AG09309 (cell line): ENCODE results near the gene CILP2.

ENCODE experiments used
- DNase-seq: peaks from one replicate; pipeline ENCODE4 v3.0.0-alpha.2; 2010; ENCODE audit warnings: low read depth
- H3K4me3 ChIP-seq: 2 replicates; pipeline ENCODE4 v1.5.1; 2011; ENCODE audit warnings: mild to moderate bottlenecking, low read depth, low read length, moderate library complexity; ENCODE audit not compliant: control insufficient read depth
- TF ChIP-seq, protein P1 (sequence below): IDR thresholded peaks from 2 replicates; pipeline ENCODE4 v1.5.1; 2011; ENCODE audit warnings: mild to moderate bottlenecking, low read depth, low read length, inconsistent platforms; ENCODE audit not compliant: insufficient read depth, control insufficient read depth; ENCODE audit errors: missing control alignments

Gene CILP2

DNA sequence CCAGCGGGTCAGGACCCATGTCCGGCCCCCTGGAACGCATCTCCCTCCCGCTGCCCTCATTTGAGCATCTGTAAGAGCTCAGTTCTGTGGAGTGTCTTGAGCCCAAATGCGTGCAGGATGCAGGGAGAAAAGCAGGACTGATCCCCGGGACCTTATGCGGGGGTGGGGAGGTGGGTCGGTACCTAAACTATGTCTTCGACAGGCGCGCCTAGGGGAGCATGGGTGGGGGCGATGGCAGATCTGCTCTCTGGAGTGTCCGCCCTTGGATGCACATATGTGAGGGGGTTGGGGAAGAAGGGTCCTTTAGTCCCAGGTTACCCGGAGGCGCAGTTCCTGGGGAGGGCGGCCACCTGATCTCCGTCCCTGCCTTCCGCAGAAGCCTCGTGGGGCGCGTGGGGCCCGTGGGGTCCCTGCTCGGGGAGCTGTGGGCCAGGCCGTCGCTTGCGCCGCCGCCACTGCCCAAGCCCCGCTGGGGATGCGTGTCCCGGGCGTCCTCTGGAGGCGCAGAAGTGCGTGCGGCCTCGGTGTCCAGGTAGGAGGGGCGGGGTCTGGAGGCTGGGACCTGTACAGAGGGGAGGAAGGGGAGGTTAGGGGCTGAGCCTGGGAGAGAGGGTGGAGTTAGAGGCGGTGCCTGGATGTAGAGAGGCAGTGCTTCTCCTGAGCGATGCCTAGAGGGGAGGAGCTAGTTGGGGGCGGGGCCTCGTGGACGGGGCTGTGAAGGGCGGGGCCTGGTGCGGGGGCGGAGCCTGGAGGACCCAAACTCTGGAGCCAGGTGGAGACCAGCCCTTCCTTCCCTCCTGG is 2.9 kb downstream of the CILP2 start:
- H3K4me3 ChIP-seq, result no peak overlapping the region
- no peak for DNase-seq
- TF ChIP-seq, protein P1, sequence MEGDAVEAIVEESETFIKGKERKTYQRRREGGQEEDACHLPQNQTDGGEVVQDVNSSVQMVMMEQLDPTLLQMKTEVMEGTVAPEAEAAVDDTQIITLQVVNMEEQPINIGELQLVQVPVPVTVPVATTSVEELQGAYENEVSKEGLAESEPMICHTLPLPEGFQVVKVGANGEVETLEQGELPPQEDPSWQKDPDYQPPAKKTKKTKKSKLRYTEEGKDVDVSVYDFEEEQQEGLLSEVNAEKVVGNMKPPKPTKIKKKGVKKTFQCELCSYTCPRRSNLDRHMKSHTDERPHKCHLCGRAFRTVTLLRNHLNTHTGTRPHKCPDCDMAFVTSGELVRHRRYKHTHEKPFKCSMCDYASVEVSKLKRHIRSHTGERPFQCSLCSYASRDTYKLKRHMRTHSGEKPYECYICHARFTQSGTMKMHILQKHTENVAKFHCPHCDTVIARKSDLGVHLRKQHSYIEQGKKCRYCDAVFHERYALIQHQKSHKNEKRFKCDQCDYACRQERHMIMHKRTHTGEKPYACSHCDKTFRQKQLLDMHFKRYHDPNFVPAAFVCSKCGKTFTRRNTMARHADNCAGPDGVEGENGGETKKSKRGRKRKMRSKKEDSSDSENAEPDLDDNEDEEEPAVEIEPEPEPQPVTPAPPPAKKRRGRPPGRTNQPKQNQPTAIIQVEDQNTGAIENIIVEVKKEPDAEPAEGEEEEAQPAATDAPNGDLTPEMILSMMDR, result no peak

DNA sequence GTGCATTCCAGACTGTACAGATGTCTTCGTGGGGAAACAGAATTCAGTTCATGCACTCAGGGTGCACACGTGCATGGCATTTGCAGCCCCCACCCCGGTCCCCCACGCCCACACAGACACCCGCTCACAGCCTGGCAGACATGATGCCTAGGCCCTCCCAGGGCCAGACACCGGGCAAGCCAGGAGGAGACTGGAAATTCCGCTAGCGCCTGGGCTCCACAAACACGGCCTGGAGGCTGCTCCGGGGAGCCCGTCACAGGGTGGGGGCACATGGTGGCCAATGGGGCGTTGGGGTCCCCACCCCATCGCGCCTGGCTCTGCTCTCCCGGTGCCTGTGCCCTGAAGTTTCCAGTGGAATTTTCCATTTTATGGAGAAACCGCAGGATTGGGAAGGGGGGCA is 3.6 kb downstream of the CILP2 start:
- no peak overlapping the region for H3K4me3 ChIP-seq
- DNase-seq, result no peak
- TF ChIP-seq, protein P1, result no peak

DNA sequence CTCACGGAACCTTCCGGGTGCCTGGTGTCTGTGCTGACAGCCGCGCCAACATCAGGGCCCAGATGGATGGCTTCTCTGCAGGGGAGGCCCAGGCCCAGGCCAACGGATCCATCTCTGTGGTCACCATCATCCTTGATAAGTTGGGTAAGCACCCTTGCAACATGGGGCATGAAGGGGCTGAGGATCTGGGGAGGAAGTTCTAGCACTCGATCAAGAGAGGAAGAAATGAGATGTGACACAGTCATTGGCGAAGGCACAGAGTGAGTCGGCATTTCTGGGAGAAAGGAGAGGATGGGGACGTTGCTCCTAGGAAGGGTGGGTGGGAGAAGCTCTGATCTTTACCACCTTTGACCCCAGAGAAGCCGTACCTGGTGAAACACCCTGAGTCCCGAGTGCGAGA is 4.4 kb downstream of the CILP2 start:
- H3K4me3 ChIP-seq, result no peak overlapping the region
- no peak for DNase-seq
- TF ChIP-seq, protein P1, result no peak

DNA sequence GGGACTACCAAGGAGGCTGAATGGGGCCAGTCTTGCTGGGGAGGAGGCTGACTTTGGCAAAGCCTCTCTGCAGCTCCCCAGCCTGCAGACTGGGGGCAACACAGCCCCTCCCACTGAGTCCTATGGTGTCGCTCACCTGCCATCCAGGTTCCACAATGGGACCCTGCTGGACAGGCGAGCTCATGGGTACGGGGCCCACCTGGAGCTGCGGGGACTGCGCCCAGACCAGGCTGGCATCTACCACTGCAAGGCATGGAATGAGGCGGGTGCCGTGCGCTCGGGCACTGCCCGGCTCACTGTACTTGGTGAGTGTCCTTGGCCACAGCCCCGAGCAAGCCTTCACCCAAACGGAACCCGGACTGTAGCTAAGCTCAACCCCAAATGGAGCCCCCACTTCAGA is 5.0 kb downstream of the CILP2 start:
- TF ChIP-seq, protein P1, result no peak

DNA sequence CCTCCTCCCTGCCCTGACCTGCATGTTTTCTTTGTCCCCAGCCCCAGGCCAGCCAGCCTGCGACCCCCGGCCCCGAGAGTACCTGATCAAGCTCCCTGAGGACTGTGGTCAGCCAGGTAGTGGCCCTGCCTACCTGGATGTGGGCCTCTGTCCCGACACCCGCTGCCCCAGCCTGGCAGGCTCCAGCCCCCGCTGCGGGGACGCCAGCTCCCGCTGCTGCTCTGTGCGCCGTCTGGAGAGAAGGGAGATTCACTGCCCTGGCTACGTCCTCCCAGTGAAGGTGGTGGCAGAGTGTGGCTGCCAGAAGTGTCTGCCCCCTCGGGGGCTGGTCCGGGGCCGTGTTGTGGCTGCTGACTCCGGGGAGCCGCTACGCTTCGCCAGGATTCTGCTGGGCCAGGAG is 5.6 kb downstream of the CILP2 start:
- TF ChIP-seq, protein P1, result no peak
- DNase-seq, result no peak
- H3K4me3 ChIP-seq, result no peak overlapping the region

More for the DNA sequence above, 5.0 kb downstream of the CILP2 start:
- H3K4me3 ChIP-seq, result no peak overlapping the region
- DNase-seq, result no peak

DNA sequence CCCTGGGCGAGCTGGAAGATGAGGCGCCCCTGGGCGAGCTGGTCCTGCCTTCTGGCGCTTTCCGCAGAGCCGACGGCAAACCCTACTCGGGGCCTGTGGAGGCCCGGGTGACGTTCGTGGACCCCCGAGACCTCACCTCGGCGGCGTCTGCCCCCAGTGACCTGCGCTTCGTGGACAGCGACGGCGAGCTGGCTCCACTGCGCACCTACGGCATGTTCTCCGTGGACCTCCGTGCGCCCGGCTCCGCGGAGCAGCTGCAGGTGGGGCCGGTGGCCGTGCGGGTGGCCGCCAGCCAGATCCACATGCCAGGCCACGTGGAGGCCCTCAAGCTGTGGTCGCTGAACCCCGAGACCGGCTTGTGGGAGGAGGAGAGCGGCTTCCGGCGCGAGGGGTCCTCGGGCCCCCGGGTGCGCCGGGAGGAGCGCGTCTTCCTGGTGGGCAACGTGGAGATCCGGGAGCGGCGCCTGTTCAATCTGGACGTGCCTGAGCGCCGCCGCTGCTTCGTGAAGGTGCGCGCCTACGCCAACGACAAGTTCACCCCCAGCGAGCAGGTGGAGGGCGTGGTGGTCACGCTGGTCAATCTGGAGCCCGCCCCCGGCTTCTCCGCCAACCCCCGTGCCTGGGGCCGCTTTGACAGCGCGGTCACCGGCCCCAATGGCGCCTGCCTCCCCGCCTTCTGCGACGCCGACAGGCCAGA is 6.3 kb downstream of the CILP2 start:
- TF ChIP-seq, protein P1, result no peak
- DNase-seq, result no peak
- H3K4me3 ChIP-seq, result no peak overlapping the region
